ENCODE measurements around the gene MALL.
A peak's percentile ranks its signal among the peaks of the same experiment; 100 is the strongest.
"Not testable (repeated sequence)": the region's sequence is repeated elsewhere in the genome, so short reads cannot be mapped to it uniquely, and the experiment has no call there.

Gene MALL

DNA sequence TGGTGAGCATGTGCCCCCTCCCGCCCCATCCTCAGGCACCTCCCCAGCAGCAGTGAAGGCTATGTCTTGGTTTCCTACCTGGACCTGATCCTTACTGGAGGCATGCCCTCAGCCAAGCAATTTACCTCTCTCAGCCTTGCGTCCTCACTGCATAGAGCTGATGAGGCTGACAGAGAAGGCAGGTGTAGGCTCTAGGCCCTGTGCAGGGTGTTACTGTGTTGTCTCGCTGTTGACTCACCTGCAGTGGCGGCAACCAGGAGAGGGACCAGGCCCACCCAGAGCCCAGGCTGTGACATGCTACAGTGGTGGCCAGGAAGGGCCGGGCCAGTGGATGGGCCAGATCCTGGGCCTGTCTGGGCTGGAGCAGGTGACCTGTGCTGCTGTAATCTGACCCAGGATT, 65.9 kb downstream of the MALL start:
- DNase-seq = not testable (repeated sequence)

GRCh38 chr2:110048255-110049197, 67.1 kb downstream of the MALL start:
- peak; percentile 0 for DNase-seq

DNA sequence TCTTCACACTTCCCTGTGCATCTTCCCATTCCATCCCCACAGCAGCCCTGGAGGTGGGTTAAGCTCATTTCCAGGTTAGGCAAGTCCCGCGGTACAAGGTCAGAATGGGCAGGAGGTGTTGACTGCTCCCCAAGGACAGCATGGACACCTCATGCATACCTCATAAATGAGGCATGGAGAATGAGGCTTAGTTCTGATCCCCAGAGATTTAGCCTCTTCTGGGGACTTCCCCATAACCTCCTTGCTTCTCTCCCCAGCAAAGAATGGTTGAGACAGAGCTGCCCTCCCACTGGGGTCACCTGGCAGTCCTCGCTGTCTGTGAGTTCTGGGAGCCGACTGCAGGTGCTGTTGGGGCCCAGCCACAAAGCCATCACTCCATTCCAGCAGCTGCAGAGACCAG, 68.4 kb downstream of the MALL start:
- not testable (repeated sequence) for DNase-seq

- DNase-seq = not testable (repeated sequence)
Measured at GRCh38 chr2:110041941-110042660, 73.5 kb downstream of the MALL start.

DNA sequence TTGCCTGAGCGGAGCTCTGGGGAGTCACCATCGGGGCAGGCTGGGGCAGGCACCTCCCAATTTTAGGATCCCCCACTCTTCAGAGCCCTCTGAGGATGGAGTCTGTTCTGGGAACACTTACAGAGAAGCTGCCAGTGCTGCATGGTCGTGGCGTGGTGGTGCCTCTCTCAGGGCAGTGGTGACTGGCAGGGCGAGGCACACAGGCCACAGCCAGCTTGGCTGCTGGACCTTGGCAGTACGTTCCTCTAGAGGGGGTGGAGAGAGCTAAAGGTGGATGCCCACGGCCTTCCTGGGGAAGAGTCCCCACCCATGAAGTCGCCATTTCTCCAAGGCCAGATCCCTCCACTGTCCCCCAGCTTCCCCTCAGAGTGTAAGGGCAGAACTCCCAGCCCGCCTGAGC, 78.3 kb downstream of the MALL start:
- DNase-seq = not testable (repeated sequence)

GRCh38 chr2:110035384-110035783, 80.2 kb downstream of the MALL start:
- DNase-seq = not testable (repeated sequence)

DNA sequence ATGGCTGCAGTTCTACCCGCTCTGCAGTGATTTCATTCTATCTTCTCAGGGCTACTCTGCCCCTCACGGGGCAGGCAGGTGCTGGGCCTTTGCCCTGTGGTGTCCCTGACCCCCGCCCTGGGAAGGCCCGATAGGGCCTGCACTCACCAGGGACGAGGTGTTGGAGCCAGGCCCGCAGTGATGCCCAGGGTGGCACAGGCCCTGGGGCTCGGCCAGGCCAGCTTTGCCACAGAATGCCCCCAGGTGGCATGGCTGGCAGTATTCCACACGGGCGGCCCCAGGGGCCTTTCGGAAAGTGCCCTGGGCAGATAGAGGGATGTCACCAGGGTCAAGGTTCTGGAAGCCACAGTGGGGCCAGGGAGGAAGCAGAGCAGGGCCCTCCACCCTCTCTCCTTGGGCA, 80.7 kb downstream of the MALL start:
- DNase-seq = not testable (repeated sequence)

Measured in NCI-H226 (cell line).